ENCODE measurements around the gene TRPC4. TPM values are rescaled to one million over a fixed set of nuclear protein-coding genes. Genes with fewer than 3 reads are reported as not detected.

TRPC4 gene
- total RNA-seq, 4 donors from 2014 or later: 0.20 to 2.2 (median 0.68) TPM; not detected in 1

GRCh38 chr13:37666036-37666435 is 203.5 kb downstream of the TRPC4 start:
- 54 to 56% methylated on average over 2 of the region's 2 CpGs for WGBS, 2 donors (ENCODE audit: low coverage in 1 of 2)
- in situ Hi-C loops (cut with MboI; ENCODE audit: low pct_ligation_motif_present in 1 of 4, low pct_unique_long_range_greater_than_20kb in 1 of 4, low sequenced_read_pairs in 3 of 4): no loop called here

DNA sequence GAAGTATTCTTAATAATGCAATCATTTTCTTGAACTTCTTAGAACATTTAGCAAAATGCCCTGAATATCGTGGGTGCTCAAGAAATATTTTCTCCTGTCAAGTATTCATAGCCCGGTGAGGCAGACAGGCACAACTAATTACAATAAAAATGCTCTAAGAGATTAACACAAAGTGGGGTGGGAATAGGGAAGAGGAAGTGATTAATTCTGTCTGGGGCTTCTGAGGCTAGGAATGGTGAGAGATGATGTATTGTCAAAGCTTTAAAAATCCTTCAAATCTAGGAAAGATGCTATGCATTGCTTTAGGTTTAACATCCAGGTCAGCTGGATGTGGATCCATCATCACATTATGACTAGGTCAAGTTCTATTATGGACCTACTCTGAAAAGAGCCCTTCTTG is 204.2 kb downstream of the TRPC4 start:
- 63 to 66% methylated on average over 2 of the region's 2 CpGs for WGBS, 2 donors (ENCODE audit: low coverage in 1 of 2)
- no peaks in the 10 kb centered on the region for H3K9me3 ChIP-seq
- no peak for DNase-seq
- no peaks in the 10 kb centered on the region for H3K27me3 ChIP-seq
- no peaks in the 10 kb centered on the region for H3K4me1 ChIP-seq
- H3K4me3 ChIP-seq: no peak overlapping the region
- H3K27ac ChIP-seq: no peak overlapping the region
- TF ChIP-seq, protein P1, sequence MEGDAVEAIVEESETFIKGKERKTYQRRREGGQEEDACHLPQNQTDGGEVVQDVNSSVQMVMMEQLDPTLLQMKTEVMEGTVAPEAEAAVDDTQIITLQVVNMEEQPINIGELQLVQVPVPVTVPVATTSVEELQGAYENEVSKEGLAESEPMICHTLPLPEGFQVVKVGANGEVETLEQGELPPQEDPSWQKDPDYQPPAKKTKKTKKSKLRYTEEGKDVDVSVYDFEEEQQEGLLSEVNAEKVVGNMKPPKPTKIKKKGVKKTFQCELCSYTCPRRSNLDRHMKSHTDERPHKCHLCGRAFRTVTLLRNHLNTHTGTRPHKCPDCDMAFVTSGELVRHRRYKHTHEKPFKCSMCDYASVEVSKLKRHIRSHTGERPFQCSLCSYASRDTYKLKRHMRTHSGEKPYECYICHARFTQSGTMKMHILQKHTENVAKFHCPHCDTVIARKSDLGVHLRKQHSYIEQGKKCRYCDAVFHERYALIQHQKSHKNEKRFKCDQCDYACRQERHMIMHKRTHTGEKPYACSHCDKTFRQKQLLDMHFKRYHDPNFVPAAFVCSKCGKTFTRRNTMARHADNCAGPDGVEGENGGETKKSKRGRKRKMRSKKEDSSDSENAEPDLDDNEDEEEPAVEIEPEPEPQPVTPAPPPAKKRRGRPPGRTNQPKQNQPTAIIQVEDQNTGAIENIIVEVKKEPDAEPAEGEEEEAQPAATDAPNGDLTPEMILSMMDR (IDR thresholded peaks at IDR 0.05): no peak
- TF ChIP-seq POLR2AphosphoS5 (IDR thresholded peaks at IDR 0.05) (no peak), POLR2A (IDR thresholded peaks at IDR 0.05) (no peak), EP300 (IDR thresholded peaks at IDR 0.05; ENCODE audit: low read depth) (no peak)
- in situ Hi-C loops (cut with MboI; ENCODE audit: low pct_ligation_motif_present in 1 of 4, low pct_unique_long_range_greater_than_20kb in 1 of 4, low sequenced_read_pairs in 3 of 4): no loop called here
- no peaks in the 10 kb centered on the region for H3K36me3 ChIP-seq
- intact Hi-C loops (cut with DNase I; ENCODE audit: low total_unique reads): no loop called here

More at GRCh38 chr13:37666036-37666435, 203.5 kb downstream of the TRPC4 start:
- Histone ChIP-seq H3K36me3 (no peaks in the 10 kb centered on the region), H3K27ac (no peak overlapping the region), H3K4me1 (no peaks in the 10 kb centered on the region), H3K27me3 (no peaks in the 10 kb centered on the region), H3K4me3 (no peak overlapping the region), H3K9me3 (no peaks in the 10 kb centered on the region)
- TF ChIP-seq POLR2A (IDR thresholded peaks at IDR 0.05): no peak
- no peak for TF ChIP-seq EP300 (IDR thresholded peaks at IDR 0.05; ENCODE audit: low read depth)
- TF ChIP-seq, protein P1 (IDR thresholded peaks at IDR 0.05): no peak
- no peak for TF ChIP-seq POLR2AphosphoS5 (IDR thresholded peaks at IDR 0.05)
- no peak for DNase-seq
- intact Hi-C loops (cut with DNase I; ENCODE audit: low total_unique reads): no loop called here

DNA sequence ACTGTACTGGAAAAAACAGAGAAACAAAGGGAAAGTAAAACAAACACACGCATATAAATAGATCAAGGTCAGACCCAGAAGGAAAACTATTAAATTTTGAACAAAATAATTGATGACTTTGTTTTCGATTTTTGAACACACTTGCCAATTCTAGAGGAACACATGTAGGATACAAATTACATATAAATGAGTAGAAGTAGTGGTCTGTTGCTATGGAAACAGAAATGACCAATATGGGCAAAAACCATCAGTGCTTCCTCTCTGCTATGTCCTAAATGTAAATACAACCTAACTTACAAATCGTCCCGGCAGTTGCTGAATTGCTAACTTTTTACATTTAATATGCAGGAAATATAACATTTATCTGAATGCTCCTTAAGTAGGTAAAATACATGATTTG is 205.8 kb downstream of the TRPC4 start:
- H3K4me3 ChIP-seq: no peak overlapping the region
- no peak for DNase-seq
- TF ChIP-seq POLR2A (IDR thresholded peaks at IDR 0.05): no peak
- TF ChIP-seq, protein P1 (IDR thresholded peaks at IDR 0.05): no peak
- no peak for TF ChIP-seq POLR2AphosphoS5 (IDR thresholded peaks at IDR 0.05)
- TF ChIP-seq EP300 (IDR thresholded peaks at IDR 0.05; ENCODE audit: low read depth): no peak
- no peak overlapping the region for H3K27ac ChIP-seq
- intact Hi-C loops (cut with DNase I; ENCODE audit: low total_unique reads): no loop called here
- 76 to 88% methylated on average over 4 of the region's 4 CpGs for WGBS, 2 donors (ENCODE audit: low coverage in 1 of 2)
- no peaks in the 10 kb centered on the region for H3K27me3 ChIP-seq
- H3K4me1 ChIP-seq: no peaks in the 10 kb centered on the region
- in situ Hi-C loops (cut with MboI; ENCODE audit: low pct_ligation_motif_present in 1 of 4, low pct_unique_long_range_greater_than_20kb in 1 of 4, low sequenced_read_pairs in 3 of 4): no loop called here
- H3K36me3 ChIP-seq: no peaks in the 10 kb centered on the region
- no peaks in the 10 kb centered on the region for H3K9me3 ChIP-seq

DNA sequence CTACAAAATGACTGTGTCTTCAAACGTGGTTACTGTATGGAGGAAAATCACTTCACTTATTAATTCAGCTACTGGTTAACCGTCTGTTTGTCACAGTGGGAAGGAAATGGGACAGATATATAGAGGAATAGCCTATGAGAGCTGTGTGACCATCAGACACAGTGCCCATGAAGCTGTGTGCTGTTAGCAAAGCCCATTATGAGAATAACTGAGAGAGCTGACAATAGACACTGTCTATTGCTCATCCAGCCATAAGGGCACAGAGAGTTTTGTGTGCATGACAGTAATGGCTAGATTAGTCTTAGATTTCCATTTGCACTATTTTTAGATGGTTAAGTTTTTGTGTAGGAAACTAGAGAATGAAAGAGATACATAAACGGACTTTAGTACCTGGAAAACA is 206.9 kb downstream of the TRPC4 start:
- Histone ChIP-seq H3K27ac (no peak overlapping the region), H3K9me3 (no peaks in the 10 kb centered on the region), H3K4me3 (no peak overlapping the region), H3K4me1 (no peaks in the 10 kb centered on the region), H3K36me3 (no peaks in the 10 kb centered on the region), H3K27me3 (no peaks in the 10 kb centered on the region)
- intact Hi-C loops (cut with DNase I; ENCODE audit: low total_unique reads): no loop called here
- in situ Hi-C loops (cut with MboI; ENCODE audit: low pct_ligation_motif_present in 1 of 4, low pct_unique_long_range_greater_than_20kb in 1 of 4, low sequenced_read_pairs in 3 of 4): no loop called here
- no peak for TF ChIP-seq POLR2A (IDR thresholded peaks at IDR 0.05)
- no peak for DNase-seq
- WGBS, 2 donors (ENCODE audit: low coverage in 1 of 2): 51 to 57% methylated on average over 3 of the region's 3 CpGs

DNA sequence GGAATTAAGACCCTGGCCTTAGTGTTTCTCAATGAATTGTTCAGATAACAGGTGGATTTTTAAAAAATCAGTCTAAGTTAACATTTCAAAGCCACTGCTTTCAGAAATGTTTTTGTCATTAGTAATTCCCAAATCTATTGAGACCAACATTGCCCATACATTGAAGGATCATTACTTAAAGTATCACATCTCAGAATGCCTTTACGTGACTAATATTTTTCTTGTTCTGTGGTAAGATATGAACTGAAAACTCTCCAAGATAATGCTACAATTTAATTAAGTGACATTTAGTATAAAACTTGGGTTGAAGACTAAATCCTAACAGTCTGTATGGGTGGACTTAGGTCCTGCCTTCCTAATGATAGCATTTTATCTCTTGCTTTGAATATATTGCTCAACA is 211.6 kb downstream of the TRPC4 start:
- H3K27ac ChIP-seq: no peak overlapping the region
- WGBS, 2 donors (ENCODE audit: low coverage in 1 of 2): 80 to 86% methylated on average over 1 of the region's 1 CpG
- TF ChIP-seq, protein P1 (IDR thresholded peaks at IDR 0.05): no peak
- TF ChIP-seq POLR2A (IDR thresholded peaks at IDR 0.05) (no peak), POLR2AphosphoS5 (IDR thresholded peaks at IDR 0.05) (no peak), EP300 (IDR thresholded peaks at IDR 0.05; ENCODE audit: low read depth) (no peak)
- DNase-seq: no peak
- H3K27me3 ChIP-seq: no peaks in the 10 kb centered on the region
- intact Hi-C loops (cut with DNase I; ENCODE audit: low total_unique reads) (no loop called here), in situ Hi-C loops (cut with MboI; ENCODE audit: low pct_ligation_motif_present in 1 of 4, low pct_unique_long_range_greater_than_20kb in 1 of 4, low sequenced_read_pairs in 3 of 4) (no loop called here)
- H3K36me3 ChIP-seq: no peaks in the 10 kb centered on the region
- no peak overlapping the region for H3K4me3 ChIP-seq
- no peaks in the 10 kb centered on the region for H3K4me1 ChIP-seq
- no peaks in the 10 kb centered on the region for H3K9me3 ChIP-seq

Measured in transverse colon (tissue), 4 donors.